Mesothelial cell of epicardium (in vitro differentiated cells): ENCODE measurements around the gene FBXO34. TPM values are rescaled to one million over a fixed set of nuclear protein-coding genes. Genes with fewer than 3 reads are reported as not detected.

Experiments used
- DNase-seq, 2 experiments: peaks; one replicate each; pipeline ENCODE4 v3.0.0; 2021; ENCODE audit warnings: low spot score in 2 of 2; ENCODE audit not compliant: unreplicated experiment in 2 of 2
- H3K27ac Mint-ChIP-seq: 2 replicates; pipeline ENCODE4 v1.8.0; 2021; ENCODE audit warnings: mixed read lengths
- H3K27me3 Mint-ChIP-seq: 2 replicates; pipeline ENCODE4 v1.8.0; 2021; ENCODE audit warnings: low read depth, mixed read lengths
- H3K36me3 Mint-ChIP-seq: 2 replicates; pipeline ENCODE4 v1.8.0; 2021; ENCODE audit warnings: mixed read lengths
- H3K4me1 Mint-ChIP-seq: 2 replicates; pipeline ENCODE4 v1.8.0; 2021; ENCODE audit warnings: mixed read lengths
- H3K4me3 Mint-ChIP-seq: 2 replicates; pipeline ENCODE4 v1.8.0; 2021; ENCODE audit warnings: mild to moderate bottlenecking, moderate library complexity, mixed read lengths
- H3K9me3 Mint-ChIP-seq: 2 replicates; pipeline ENCODE4 v1.8.0; 2021; ENCODE audit warnings: mixed read lengths
- CTCF ChIP-seq: fragments of 200-600 bp; sonication (generic); IDR thresholded peaks from one replicate; pipeline ENCODE4 v1.5.0; 2021; ENCODE audit warnings: antibody characterized with exemption; ENCODE audit not compliant: unreplicated experiment
- total RNA-seq: library from RNA; stranded (reverse); gene quantifications from 3 replicates; pipeline ENCODE4 v1.2.1, GENCODE V29; 2021

Gene FBXO34
- total RNA-seq, 1 donor from 2014 or later = 38.0 TPM

GRCh38 chr14:55388160-55388559 lies 116.9 kb downstream of the FBXO34 start:
- Mint-ChIP-seq H3K4me3 (no peak overlapping the region), H3K27ac (no peak overlapping the region), H3K27me3 (no peaks in the 10 kb centered on the region), H3K9me3 (no peaks in the 10 kb centered on the region), H3K36me3 (peaks cover 32% of the 10 kb centered on the region), H3K4me1 (no peaks in the 10 kb centered on the region)
- no peak for DNase-seq
- no peak for TF ChIP-seq CTCF

DNA sequence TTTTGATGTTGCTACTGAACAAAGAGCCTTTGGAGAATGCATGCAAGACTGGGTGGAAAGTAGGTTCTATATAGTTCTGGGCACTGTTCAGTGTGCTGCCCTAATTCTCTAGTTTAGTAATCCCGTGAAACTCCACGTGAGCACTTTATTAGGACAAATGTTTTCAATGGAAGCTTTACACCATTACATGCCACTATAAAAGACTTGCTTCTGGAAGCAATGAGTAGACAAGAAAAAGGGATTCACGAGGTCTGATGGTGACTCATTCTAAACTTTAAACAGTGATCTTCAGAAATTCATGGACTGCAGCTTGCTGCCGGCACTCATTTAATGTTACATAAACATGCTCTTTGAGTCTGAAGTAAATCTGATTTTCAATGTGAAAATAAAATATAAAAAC lies 118.1 kb downstream of the FBXO34 start:
- Mint-ChIP-seq H3K4me1 (no peaks in the 10 kb centered on the region), H3K4me3 (no peak overlapping the region), H3K27ac (no peak overlapping the region), H3K27me3 (no peaks in the 10 kb centered on the region), H3K36me3 (peaks cover 33% of the 10 kb centered on the region), H3K9me3 (no peaks in the 10 kb centered on the region)
- no peak for DNase-seq
- TF ChIP-seq CTCF = no peak

- DNase-seq = no peak
- Mint-ChIP-seq H3K4me1 (no peaks in the 10 kb centered on the region), H3K9me3 (no peaks in the 10 kb centered on the region), H3K36me3 (peaks cover 11% of the 10 kb centered on the region), H3K4me3 (no peak overlapping the region), H3K27me3 (no peaks in the 10 kb centered on the region), H3K27ac (no peak overlapping the region)
- TF ChIP-seq CTCF = no peak
Measured at GRCh38 chr14:55398679-55399078, 127.5 kb downstream of the FBXO34 start.

DNA sequence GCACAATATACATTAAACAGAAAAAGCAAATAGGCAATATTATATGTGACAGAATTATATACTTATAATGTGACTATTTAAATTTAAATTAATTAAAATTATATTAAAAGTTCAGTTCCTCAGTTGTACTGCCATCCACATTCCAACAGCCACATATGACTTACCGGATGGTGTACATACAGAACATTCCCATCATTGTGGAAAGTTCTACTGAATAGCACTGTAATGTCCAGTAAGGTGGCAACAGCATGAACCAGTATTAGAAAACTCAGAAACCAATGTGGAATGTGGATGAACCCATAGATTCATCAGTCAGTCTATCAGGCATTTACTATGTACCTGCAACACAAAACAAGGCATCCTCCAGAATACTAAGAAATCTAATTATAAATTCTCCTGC lies 128.0 kb downstream of the FBXO34 start:
- no peak overlapping the region for H3K4me3 Mint-ChIP-seq
- DNase-seq = no peak
- H3K9me3 Mint-ChIP-seq = no peaks in the 10 kb centered on the region
- peaks cover 11% of the 10 kb centered on the region for H3K36me3 Mint-ChIP-seq
- no peak for TF ChIP-seq CTCF
- H3K4me1 Mint-ChIP-seq = no peaks in the 10 kb centered on the region
- H3K27me3 Mint-ChIP-seq = no peaks in the 10 kb centered on the region
- H3K27ac Mint-ChIP-seq = no peak overlapping the region

GRCh38 chr14:55399852-55400251 lies 128.6 kb downstream of the FBXO34 start:
- no peaks in the 10 kb centered on the region for H3K9me3 Mint-ChIP-seq
- H3K4me1 Mint-ChIP-seq = no peaks in the 10 kb centered on the region
- no peaks in the 10 kb centered on the region for H3K27me3 Mint-ChIP-seq
- H3K4me3 Mint-ChIP-seq = no peak overlapping the region
- DNase-seq = no peak
- no peak overlapping the region for H3K27ac Mint-ChIP-seq
- H3K36me3 Mint-ChIP-seq = peaks cover 9% of the 10 kb centered on the region
- TF ChIP-seq CTCF = no peak

GRCh38 chr14:55401751-55402150 lies 130.5 kb downstream of the FBXO34 start:
- Mint-ChIP-seq H3K9me3 (no peaks in the 10 kb centered on the region), H3K4me1 (no peaks in the 10 kb centered on the region), H3K36me3 (no peaks in the 10 kb centered on the region), H3K4me3 (no peak overlapping the region), H3K27ac (no peak overlapping the region), H3K27me3 (no peaks in the 10 kb centered on the region)
- no peak for TF ChIP-seq CTCF
- DNase-seq = no peak
